NCI-H2196 treated with DMSO at 0.1 percent for 48 hours (cell line): ENCODE results near the gene HSPA14.
"Not testable (repeated sequence)": the region's sequence is repeated elsewhere in the genome, so short reads cannot be mapped to it uniquely, and the experiment has no call there.

ENCODE experiments used
- DNase-seq: peaks from one replicate; lab custom pipeline; 2025; ENCODE audit not compliant: unreplicated experiment; lab: John Stamatoyannopoulos, UW

The HSPA14 gene

GRCh38 chr10:14837757-14838581 is at the start of gene HSPA14, which contains the start of the genes CDNF and MSANTD7:
TSS of gene HSPA14 (plus strand) at chr10:14838306. CDS start at chr10:14838403, 97 bp downstream.
TSS of gene CDNF (minus strand) at chr10:14838037. CDS start at chr10:14837946, 91 bp downstream.
TSS of gene MSANTD7 (plus strand) at chr10:14838306. CDS start at chr10:14842285, 3,979 bp downstream.
- peak; percentile 85 for DNase-seq

GRCh38 chr10:14798636-14799035 is 39.5 kb upstream of the HSPA14 start:
- DNase-seq: no peak

- no peak for DNase-seq
Observed at GRCh38 chr10:14800397-14800796, 37.7 kb upstream of the HSPA14 start.

- DNase-seq: no peak
Observed at GRCh38 chr10:14801723-14802122, 36.4 kb upstream of the HSPA14 start.

GRCh38 chr10:14803827-14804226 is 34.3 kb upstream of the HSPA14 start:
- DNase-seq: no peak

GRCh38 chr10:14806318-14806717 is 31.8 kb upstream of the HSPA14 start:
- no peak for DNase-seq

- no peak for DNase-seq
Observed at GRCh38 chr10:14810969-14811953, 26.8 kb upstream of the HSPA14 start.

GRCh38 chr10:14812271-14812670 is 25.8 kb upstream of the HSPA14 start:
- DNase-seq: no peak

- DNase-seq: no peak
Observed at GRCh38 chr10:14815681-14816080, 22.4 kb upstream of the HSPA14 start.

GRCh38 chr10:14816717-14817116 is 21.4 kb upstream of the HSPA14 start:
- not testable (repeated sequence) for DNase-seq

- DNase-seq: no peak
Observed at GRCh38 chr10:14820010-14820774, 17.9 kb upstream of the HSPA14 start.

GRCh38 chr10:14820775-14821154 is 17.3 kb upstream of the HSPA14 start:
- no peak for DNase-seq

- no peak for DNase-seq
Observed at GRCh38 chr10:14821635-14822375, 16.3 kb upstream of the HSPA14 start.

- no peak for DNase-seq
Observed at GRCh38 chr10:14822879-14823755, 15.0 kb upstream of the HSPA14 start.

GRCh38 chr10:14823966-14824365 is 14.1 kb upstream of the HSPA14 start:
- no peak for DNase-seq

GRCh38 chr10:14826076-14826829 is 11.9 kb upstream of the HSPA14 start:
- DNase-seq: no peak

- no peak for DNase-seq
Observed at GRCh38 chr10:14833106-14833505, 5.0 kb upstream of the HSPA14 start.

- no peak for DNase-seq
Observed at GRCh38 chr10:14836208-14836607, 1.9 kb upstream of the HSPA14 start.
